IMR-90 (cell line): ENCODE results near the gene CLBA1. TPM values are rescaled to one million over a fixed set of nuclear protein-coding genes. Genes with fewer than 3 reads are reported as not detected.

ENCODE experiments used
- ATAC-seq: fragments of 200-7000 bp; cut with Tn5 transposase; 2 replicates; pipeline ENCODE4 v1.9.1; 2020; ENCODE audit warnings: low read depth, mild to moderate bottlenecking, moderate library complexity
- BruUV-seq: library from RNA; stranded (reverse); fragments of 400-500 nt; replicated peaks from 2 replicates; lab custom pipeline; 2021; lab: Mats Ljungman, UMichigan
- CTCF ChIA-PET: fragments of 300-600 bp; formaldehyde crosslinking; extraction: SDS; loops from one replicate; lab custom pipeline; 2021; ENCODE audit warnings: antibody characterized with exemption; lab: Yijun Ruan, JAX
- POLR2A ChIA-PET: fragments of 300-600 bp; sonication (Branson Sonifier 250); formaldehyde crosslinking; loops from one replicate; lab custom pipeline; 2022; ENCODE audit warnings: antibody characterized with exemption; ENCODE audit not compliant: unreplicated experiment; lab: Charles Lee
- DNase-seq: peaks from one replicate; pipeline ENCODE4 v3.0.0; 2013
- H2AFZ ChIP-seq: replicated peaks from 2 replicates; pipeline ENCODE3; 2013; ENCODE audit warnings: low read length, mild to moderate bottlenecking; ENCODE audit not compliant: poor library complexity
- H2AK5ac ChIP-seq: 2 replicates; pipeline ENCODE4 v1.6.1; 2013; ENCODE audit warnings: low read depth, low read length, inconsistent platforms
- H2AK9ac ChIP-seq: replicated peaks from 2 replicates; pipeline ENCODE3; 2013; ENCODE audit warnings: mild to moderate bottlenecking, low read depth, low read length, moderate library complexity; ENCODE audit not compliant: poor library complexity
- H2BK120ac ChIP-seq: 2 replicates; pipeline ENCODE4 v1.6.1; 2013; ENCODE audit warnings: low read depth, low read length, inconsistent platforms
- H2BK15ac ChIP-seq: 3 replicates; pipeline ENCODE4 v1.6.1; 2013; ENCODE audit warnings: low read depth, low read length, inconsistent platforms
- H2BK20ac ChIP-seq: 2 replicates; pipeline ENCODE4 v1.6.1; 2013; ENCODE audit warnings: low read depth, mild to moderate bottlenecking, inconsistent platforms, low read length, moderate library complexity
- H2BK5ac ChIP-seq: 2 replicates; pipeline ENCODE4 v1.6.1; 2013; ENCODE audit warnings: mild to moderate bottlenecking, low read depth, low read length, inconsistent platforms; ENCODE audit not compliant: poor library complexity, severe bottlenecking
- H3K14ac ChIP-seq: replicated peaks from 2 replicates; pipeline ENCODE4 v1.6.1; 2013; ENCODE audit warnings: low read depth, low read length, inconsistent platforms
- H3K18ac ChIP-seq: 2 replicates; pipeline ENCODE4 v1.6.1; 2013; ENCODE audit warnings: low read depth, low read length, control low read depth
- H3K23ac ChIP-seq: 2 replicates; pipeline ENCODE4 v1.6.1; 2013; ENCODE audit warnings: low read depth, low read length, inconsistent platforms
- H3K27ac ChIP-seq: 2 replicates; pipeline ENCODE4 v1.5.1; 2013; ENCODE audit warnings: mild to moderate bottlenecking, control low read depth, low read length; ENCODE audit not compliant: insufficient read depth
- H3K27me3 ChIP-seq: 2 replicates; pipeline ENCODE4 v1.6.1; 2013; ENCODE audit warnings: low read length; ENCODE audit not compliant: control insufficient read depth, insufficient read depth
- H3K36me3 ChIP-seq: 2 replicates; pipeline ENCODE4 v1.6.1; 2013; ENCODE audit warnings: low read length, mixed read lengths; ENCODE audit not compliant: control insufficient read depth, insufficient read depth
- H3K4ac ChIP-seq: 2 replicates; pipeline ENCODE4 v1.6.1; 2013; ENCODE audit warnings: low read depth, low read length, inconsistent platforms
- H3K4me1 ChIP-seq: 2 replicates; pipeline ENCODE4 v1.6.1; 2013; ENCODE audit warnings: low read length, mixed read lengths; ENCODE audit not compliant: control insufficient read depth, insufficient read depth
- H3K4me2 ChIP-seq: 2 replicates; pipeline ENCODE4 v1.6.1; 2013; ENCODE audit warnings: low read depth, mild to moderate bottlenecking, control low read depth, low read length, moderate library complexity
- H3K4me3 ChIP-seq: 2 replicates; pipeline ENCODE4 v1.5.1; 2013; ENCODE audit warnings: low read depth, mild to moderate bottlenecking, control low read depth, low read length, moderate library complexity; ENCODE audit not compliant: insufficient read depth
- H3K56ac ChIP-seq: 2 replicates; pipeline ENCODE4 v1.6.1; 2013; ENCODE audit warnings: low read length, inconsistent platforms; ENCODE audit not compliant: insufficient read depth; ENCODE audit errors: extremely low read depth
- H3K79me1 ChIP-seq, 2 experiments: 2 replicates each; pipeline ENCODE4 v1.6.1; 2013; ENCODE audit warnings: low read length in 2 of 2, inconsistent platforms in 1 of 2, low read depth in 1 of 2
- H3K9ac ChIP-seq: 2 replicates; pipeline ENCODE4 v1.6.1; 2013; ENCODE audit warnings: low read depth, low read length, control low read depth
- H3K9me1 ChIP-seq: 2 replicates; pipeline ENCODE4 v1.6.1; 2013; ENCODE audit warnings: low read length, inconsistent platforms; ENCODE audit not compliant: insufficient read depth
- H3K9me3 ChIP-seq: 2 replicates; pipeline ENCODE4 v1.6.1; 2013; ENCODE audit warnings: low read length; ENCODE audit not compliant: control insufficient read depth, insufficient read depth
- H4K20me1 ChIP-seq: 2 replicates; pipeline ENCODE4 v1.6.1; 2013; ENCODE audit warnings: low read length, inconsistent platforms; ENCODE audit not compliant: insufficient read depth
- H4K5ac ChIP-seq: 2 replicates; pipeline ENCODE4 v1.6.1; 2013; ENCODE audit warnings: mild to moderate bottlenecking, low read depth, low read length, control low read depth
- H4K8ac ChIP-seq, 2 experiments: 2 replicates each; pipeline ENCODE4 v1.6.1; 2013; ENCODE audit warnings: low read depth in 2 of 2, low read length in 2 of 2, control low read depth in 1 of 2, inconsistent platforms in 1 of 2
- H4K91ac ChIP-seq: 2 replicates; pipeline ENCODE4 v1.6.1; 2013; ENCODE audit warnings: low read depth, low read length, inconsistent platforms; ENCODE audit not compliant: insufficient read depth
- CEBPB ChIP-seq: IDR thresholded peaks from 2 replicates; pipeline ENCODE4 v1.6.1; 2012; ENCODE audit warnings: low read depth, low read length, improper control_type of control experiment
- CTCF ChIP-seq: conservative IDR thresholded peaks from 2 replicates; pipeline ENCODE4 v1.5.1; 2012; ENCODE audit warnings: mild to moderate bottlenecking, low read depth, low read length, improper control_type of control experiment
- MAZ ChIP-seq: IDR thresholded peaks from 2 replicates; pipeline ENCODE4 v1.6.1; 2012; ENCODE audit warnings: low read depth, mild to moderate bottlenecking, low read length, improper control_type of control experiment, moderate library complexity, borderline replicate concordance
- POLR2A ChIP-seq: IDR thresholded peaks from 2 replicates; pipeline ENCODE4 v1.6.1; 2012; ENCODE audit warnings: mild to moderate bottlenecking, low read depth, low read length
- RFX5 ChIP-seq: IDR thresholded peaks from 2 replicates; pipeline ENCODE4 v1.8.0; 2012; ENCODE audit warnings: low read depth, mild to moderate bottlenecking, low read length, moderate library complexity
- USF2 ChIP-seq: fragments of 150-350 bp; IDR thresholded peaks from 2 replicates; pipeline ENCODE4 v1.6.1; 2017; ENCODE audit warnings: mild to moderate bottlenecking, antibody characterized with exemption, low read length, low read depth
- WGBS, 2 experiments: methylation state at CpG; one replicate each; pipeline versions ENCODE4 v1.1.5 to v1.1.7; 2013; ENCODE audit warnings: missing lambda C conversion rate in 2 of 2; ENCODE audit not compliant: insufficient read length in 1 of 2; ENCODE audit errors: extremely low coverage in 2 of 2; 5-methylcytosine and 5-hydroxymethylcytosine counted together
- dilution Hi-C: fragments of 300-500 bp; cut with HindIII; formaldehyde crosslinking; loops from one replicate; pipeline ENCODE4 v1.14.3; 2018; ENCODE audit warnings: low sequenced_read_pairs; ENCODE audit not compliant: unreplicated experiment
- in situ Hi-C: fragments of 300-500 bp; cut with MboI; formaldehyde crosslinking; loops from 3 replicates; pipeline ENCODE4 v1.14.3; 2019; ENCODE audit warnings: low sequenced_read_pairs, inconsistent platforms, mixed read lengths
- intact Hi-C: fragments of 100-400 bp; cut with micrococcal nuclease; formaldehyde crosslinking; loops from 2 replicates; pipeline ENCODE4 v1.10.0; 2022
- polyA plus RNA-seq, 3 experiments: library from polyadenylated mRNA; depleted of rRNA; stranded (reverse); fragments of >200 nt; gene quantifications; 2 replicates each; pipeline ENCODE4 v1.2.3, GENCODE V29; 2012; ENCODE audit warnings: low replicate concordance in 1 of 3
- total RNA-seq: library from RNA; depleted of rRNA; stranded (reverse); fragments of >200 nt; gene quantifications from 2 replicates; pipeline ENCODE4 v1.2.3, GENCODE V29; 2012

CLBA1 gene
- total and polyA plus RNA-seq, 2 of the 4 experiments (the other 2 are of a cell fraction): 2.7 to 6.2 TPM

- no peak overlapping the region for H3K4ac ChIP-seq
Observed at GRCh38 chr14:104956290-104956890, 29.2 kb upstream of the CLBA1 start.

More at GRCh38 chr14:104956290-104956890, 29.2 kb upstream of the CLBA1 start:
- no peak overlapping the region for H2BK120ac ChIP-seq
- no peak overlapping the region for H4K91ac ChIP-seq
- H3K9me1 ChIP-seq: no peaks in the 10 kb centered on the region
- dilution Hi-C loops (no loop called here), intact Hi-C loops (no loop called here), in situ Hi-C loops (no loop called here)
- ATAC-seq (no peak), DNase-seq (no peak)
- no peak overlapping the region for H2AK5ac ChIP-seq
- H3K27me3 ChIP-seq: no peaks in the 10 kb centered on the region; the same call in 1 of the 2 replicates
- BruUV-seq: no TSS peak
- no peak overlapping the region for H2BK15ac ChIP-seq
- WGBS, 2 experiments: 89% methylated on average over 5 of the region's 14 CpGs; no CpG with 5 or more reads in 1 of the 2 experiments
- no peak overlapping the region for H3K14ac ChIP-seq
- no peak overlapping the region for H3K9ac ChIP-seq
- no peak overlapping the region for H3K4me2 ChIP-seq
- H2BK20ac ChIP-seq: no peak overlapping the region
- no peak overlapping the region for H2AK9ac ChIP-seq
- H3K79me1 ChIP-seq: no peaks in the 10 kb centered on the region
- H4K5ac ChIP-seq: no peak overlapping the region
- H2BK5ac ChIP-seq: no peak overlapping the region
- TF ChIP-seq MAZ: no peak
- TF ChIP-seq POLR2A: no peak
- no peak for TF ChIP-seq RFX5
- no peak for TF ChIP-seq CEBPB
- TF ChIP-seq CTCF: no peak
- no peak for TF ChIP-seq USF2
- no peaks in the 10 kb centered on the region for H3K4me1 ChIP-seq
- no peak overlapping the region for H3K18ac ChIP-seq
- CTCF ChIA-PET: no interaction called here
- H4K20me1 ChIP-seq: no peaks in the 10 kb centered on the region
- peaks cover 2% of the 10 kb centered on the region; the same call in 1 of the 2 replicates for H3K36me3 ChIP-seq
- H3K9me3 ChIP-seq: no peaks in the 10 kb centered on the region
- H2AFZ ChIP-seq: no peak overlapping the region
- no peak overlapping the region for H3K56ac ChIP-seq
- no peak overlapping the region for H3K27ac ChIP-seq
- H3K23ac ChIP-seq: no peak overlapping the region
- H4K8ac ChIP-seq: no peak overlapping the region
- POLR2A ChIA-PET: no interaction called here
- no peak overlapping the region for H3K4me3 ChIP-seq
